SK-N-SH treated with all-trans-retinoic acid at 6 μM for 48 hours (cell line): Measurements from ENCODE around the gene PACSIN3.

Experiments
- ATAC-seq: fragments of 200-7000 bp; cut with Tn5 transposase; 3 replicates; pipeline ENCODE4 v1.9.1; 2020; ENCODE audit warnings: mild to moderate bottlenecking, moderate library complexity
- BACH2 ChIP-seq: fragments of 250-450 bp; sonication (Bioruptor Pico); IDR thresholded peaks from 2 replicates; pipeline ENCODE4 v1.9.0; 2021; ENCODE audit warnings: mild to moderate bottlenecking, borderline replicate concordance
- CREB5 ChIP-seq: fragments of 250-450 bp; sonication (Bioruptor Pico); IDR thresholded peaks from 2 replicates; pipeline ENCODE4 v1.5.1; 2020; ENCODE audit warnings: low read depth, mild to moderate bottlenecking, moderate library complexity
- CSDC2 ChIP-seq: fragments of 250-450 bp; sonication (Bioruptor Pico); IDR thresholded peaks from 2 replicates; pipeline ENCODE4 v1.5.0; 2020; ENCODE audit warnings: mild to moderate bottlenecking, moderate library complexity
- ESRRG ChIP-seq: fragments of 250-450 bp; sonication (Bioruptor Pico); IDR thresholded peaks from 2 replicates; pipeline ENCODE4 v1.6.1; 2021; ENCODE audit warnings: mild to moderate bottlenecking
- GLIS3 ChIP-seq: fragments of 250-450 bp; sonication (Bioruptor Pico); IDR thresholded peaks from 2 replicates; pipeline ENCODE4 v1.5.0; 2020; ENCODE audit warnings: mild to moderate bottlenecking, moderate library complexity
- ISL1 ChIP-seq: fragments of 250-450 bp; sonication (Bioruptor Pico); IDR thresholded peaks from 2 replicates; pipeline ENCODE4 v2.1.2; 2022; ENCODE audit warnings: mild to moderate bottlenecking, moderate library complexity
- OSR1 ChIP-seq: fragments of 250-450 bp; sonication (Bioruptor Pico); IDR thresholded peaks from 2 replicates; pipeline ENCODE4 v1.8.0; 2022; ENCODE audit warnings: moderate library complexity, mild to moderate bottlenecking, inconsistent platforms
- PATZ1 ChIP-seq: fragments of 250-450 bp; sonication (Bioruptor Pico); IDR thresholded peaks from 2 replicates; pipeline ENCODE4 v1.8.0; 2020; ENCODE audit warnings: mild to moderate bottlenecking, moderate library complexity, borderline replicate concordance
- POU6F1 ChIP-seq: fragments of 250-450 bp; sonication (Bioruptor Pico); IDR thresholded peaks from 2 replicates; pipeline ENCODE4 v1.8.0; 2021; ENCODE audit warnings: low read depth, mild to moderate bottlenecking, moderate library complexity, borderline replicate concordance
- PPARA ChIP-seq: fragments of 250-450 bp; sonication (Bioruptor Pico); IDR thresholded peaks from 2 replicates; pipeline ENCODE4 v1.5.0; 2020; ENCODE audit warnings: mild to moderate bottlenecking, borderline replicate concordance
- RARB ChIP-seq: fragments of 250-450 bp; sonication (Bioruptor Pico); IDR thresholded peaks from 2 replicates; pipeline ENCODE4 v1.8.0; 2021; ENCODE audit warnings: mild to moderate bottlenecking, moderate library complexity
- SNAI2 ChIP-seq: fragments of 250-450 bp; sonication (Bioruptor Pico); IDR thresholded peaks from 2 replicates; pipeline ENCODE4 v1.5.0; 2020; ENCODE audit warnings: mild to moderate bottlenecking, moderate library complexity
- TCF4 ChIP-seq: fragments of 250-450 bp; sonication (Bioruptor Pico); IDR thresholded peaks from 2 replicates; pipeline ENCODE4 v1.8.0; 2021; ENCODE audit warnings: mild to moderate bottlenecking, moderate library complexity, borderline replicate concordance
- TOX ChIP-seq: fragments of 250-450 bp; sonication (Bioruptor Pico); IDR thresholded peaks from 2 replicates; pipeline ENCODE4 v1.8.0; 2021; ENCODE audit warnings: mild to moderate bottlenecking, moderate library complexity, borderline replicate concordance
- TSHZ2 ChIP-seq: fragments of 250-450 bp; sonication (Bioruptor Pico); IDR thresholded peaks from 2 replicates; pipeline ENCODE4 v1.5.0; 2020; ENCODE audit warnings: mild to moderate bottlenecking, moderate library complexity
- ZFP3 ChIP-seq: fragments of 250-450 bp; sonication (Bioruptor Pico); IDR thresholded peaks from 2 replicates; pipeline ENCODE4 v1.5.0; 2020; ENCODE audit warnings: mild to moderate bottlenecking, moderate library complexity
- ZFP30 ChIP-seq: fragments of 450-650 bp; formaldehyde crosslinking; IDR thresholded peaks from 2 replicates; pipeline ENCODE4 v1.5.0; 2022; ENCODE audit warnings: mild to moderate bottlenecking, moderate library complexity
- ZNF565 ChIP-seq: fragments of 450-650 bp; formaldehyde crosslinking; conservative IDR thresholded peaks from 2 replicates; pipeline ENCODE4 v1.5.0; 2020; ENCODE audit warnings: low read depth, mild to moderate bottlenecking, moderate library complexity
- ZNF70 ChIP-seq: fragments of 450-650 bp; formaldehyde crosslinking; IDR thresholded peaks from 2 replicates; pipeline ENCODE4 v1.5.0; 2020; ENCODE audit warnings: mild to moderate bottlenecking, moderate library complexity
- ZNF8 ChIP-seq: fragments of 450-650 bp; formaldehyde crosslinking; IDR thresholded peaks from 2 replicates; pipeline ENCODE4 v1.5.0; 2020; ENCODE audit warnings: mild to moderate bottlenecking, moderate library complexity

The PACSIN3 gene

GRCh38 chr11:47144541-47144940 lies 41.7 kb downstream of the PACSIN3 start (continued):
- TF ChIP-seq PATZ1 (CRISPR knock-in tag) (no peak), ESRRG (CRISPR knock-in tag) (no peak), ZNF70 (CRISPR knock-in tag) (no peak), RARB (CRISPR knock-in tag) (no peak), CREB5 (CRISPR knock-in tag) (no peak), ZFP30 (CRISPR knock-in tag) (no peak), PPARA (CRISPR knock-in tag) (no peak), ZFP3 (CRISPR knock-in tag) (no peak), CSDC2 (CRISPR knock-in tag) (no peak), ZNF565 (no peak)

GRCh38 chr11:47143322-47143721 lies 42.9 kb downstream of the PACSIN3 start:
- peak; percentile 99 for ATAC-seq

GRCh38 chr11:47139878-47140277 lies 46.4 kb downstream of the PACSIN3 start:
- TF ChIP-seq TSHZ2 (CRISPR knock-in tag) (no peak), CSDC2 (CRISPR knock-in tag) (no peak), CREB5 (CRISPR knock-in tag) (no peak)
- no peak for ATAC-seq

More at GRCh38 chr11:47143322-47143721, 42.9 kb downstream of the PACSIN3 start:
- TF ChIP-seq TCF4 (CRISPR knock-in tag) (peak; percentile 68), ZNF70 (CRISPR knock-in tag) (peak; percentile 91), SNAI2 (CRISPR knock-in tag) (0 out of 2 replicates have a peak, but pooled peaks have one; percentile 36), GLIS3 (CRISPR knock-in tag) (no peak), ZNF8 (CRISPR knock-in tag) (no peak), PATZ1 (CRISPR knock-in tag) (no peak)

- ATAC-seq: no peak
- TF ChIP-seq ISL1 (CRISPR knock-in tag) (no peak), TOX (CRISPR knock-in tag) (no peak), ZFP3 (CRISPR knock-in tag) (no peak), ZNF8 (CRISPR knock-in tag) (no peak), BACH2 (CRISPR knock-in tag) (no peak), RARB (CRISPR knock-in tag) (no peak), POU6F1 (CRISPR knock-in tag) (no peak), TSHZ2 (CRISPR knock-in tag) (no peak), TCF4 (CRISPR knock-in tag) (no peak), GLIS3 (CRISPR knock-in tag) (no peak), CREB5 (CRISPR knock-in tag) (no peak), OSR1 (CRISPR knock-in tag) (no peak), ZNF70 (CRISPR knock-in tag) (no peak)
Observed at GRCh38 chr11:47137476-47137875, 48.8 kb downstream of the PACSIN3 start.
